GM11168 (cell line): Measurements from ENCODE around the gene ZBTB43.
"Not testable (repeated sequence)": the region's sequence is repeated elsewhere in the genome, so short reads cannot be mapped to it uniquely, and the experiment has no call there.

Source experiments
- in situ Hi-C: fragments of 300-500 bp; cut with MboI; formaldehyde crosslinking; loops from one replicate; pipeline ENCODE4 v1.12.0; 2022; ENCODE audit warnings: low sequenced_read_pairs; ENCODE audit not compliant: unreplicated experiment

ZBTB43 gene

GRCh38 chr9:126804696-126805553, at the start of gene ZBTB43:
Gene ZBTB43, plus strand, starts transcription at chr9:126805040. Its CDS starts 27,470 bp downstream, at chr9:126832510.
- in situ Hi-C loops = no loop called here

DNA sequence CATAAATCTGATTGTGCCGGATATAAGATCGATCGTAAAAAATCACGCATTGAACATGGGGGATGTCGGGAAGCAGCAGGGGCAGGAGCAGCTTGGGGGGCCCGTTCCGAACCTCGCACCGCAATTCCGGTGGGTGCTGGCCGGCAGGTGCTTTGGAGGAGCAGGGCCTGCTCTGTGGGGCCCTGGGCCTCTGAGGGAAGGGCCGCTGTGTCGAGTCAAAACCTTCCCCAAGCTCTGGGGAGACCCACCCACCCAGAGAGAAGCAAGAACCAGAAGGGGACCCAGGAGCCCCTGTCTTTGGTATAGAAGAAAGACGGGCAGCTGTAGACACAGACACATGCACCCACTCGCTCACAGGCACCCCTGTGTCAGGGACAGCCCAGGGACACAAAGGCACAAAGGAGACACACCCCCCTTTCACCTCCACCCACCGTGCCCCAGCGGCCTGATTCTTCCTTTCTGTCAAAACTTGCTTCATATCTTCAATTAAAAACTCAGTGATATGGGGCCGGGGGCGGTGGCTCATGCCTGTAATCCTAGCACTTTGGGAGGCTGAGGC, 49.4 kb upstream of the ZBTB43 start:
- in situ Hi-C loops = no loop called here

DNA sequence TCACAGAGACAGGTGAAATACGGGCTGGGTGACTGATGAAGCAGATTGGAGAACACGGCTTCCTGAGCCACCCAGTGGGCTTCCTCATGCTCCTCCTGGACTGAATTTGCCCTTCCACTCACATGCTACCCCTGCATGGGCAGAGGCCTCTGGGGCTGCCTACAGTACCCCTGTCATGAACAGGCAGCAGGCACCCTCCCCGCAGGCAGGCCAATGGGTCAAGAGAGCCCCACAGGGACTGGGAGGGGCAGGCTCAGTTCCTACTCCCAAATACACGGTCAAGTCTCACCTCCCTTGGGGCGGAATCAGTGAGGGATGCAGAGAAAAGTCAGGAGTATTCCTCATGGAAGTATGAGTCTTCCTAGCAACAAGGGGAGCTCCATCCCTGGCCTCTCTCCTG, 48.6 kb upstream of the ZBTB43 start:
- in situ Hi-C loops = no loop called here

GRCh38 chr9:126756876-126757415, 47.9 kb upstream of the ZBTB43 start:
- in situ Hi-C loops = no loop called here

DNA sequence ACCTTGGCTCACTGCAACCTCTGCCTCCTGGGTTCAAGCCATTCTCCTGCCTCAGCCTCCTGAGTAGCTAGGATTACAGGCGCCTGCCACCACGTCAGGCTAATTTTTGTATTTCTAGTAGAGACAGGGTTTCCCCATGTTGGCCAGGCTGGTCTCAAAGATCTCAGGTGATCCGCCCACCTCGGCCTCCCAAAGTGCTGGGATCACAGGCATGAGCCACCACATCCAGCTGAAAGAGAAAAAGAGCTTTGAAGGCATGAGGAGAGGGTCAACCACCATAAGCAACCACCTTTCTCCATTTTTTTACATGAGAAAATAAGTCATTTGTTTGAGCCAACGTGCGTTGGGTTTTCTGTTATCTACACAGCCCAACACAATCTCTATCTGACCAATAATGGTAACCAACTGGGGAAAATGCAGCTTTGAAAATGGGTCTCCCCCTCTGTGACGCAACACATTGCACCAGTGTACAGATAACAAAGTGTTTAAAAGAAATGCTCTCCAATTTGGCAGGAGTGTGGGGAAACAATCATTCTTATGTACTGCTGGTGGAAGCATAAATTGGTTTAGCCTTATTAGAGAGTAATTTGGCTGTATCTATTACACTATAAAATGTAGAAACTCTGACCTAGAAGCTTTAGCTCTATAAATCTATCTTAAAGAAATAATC, 45.8 kb upstream of the ZBTB43 start:
- in situ Hi-C loops = no loop called here

GRCh38 chr9:126761274-126761673, 43.6 kb upstream of the ZBTB43 start:
- in situ Hi-C loops = no loop called here

DNA sequence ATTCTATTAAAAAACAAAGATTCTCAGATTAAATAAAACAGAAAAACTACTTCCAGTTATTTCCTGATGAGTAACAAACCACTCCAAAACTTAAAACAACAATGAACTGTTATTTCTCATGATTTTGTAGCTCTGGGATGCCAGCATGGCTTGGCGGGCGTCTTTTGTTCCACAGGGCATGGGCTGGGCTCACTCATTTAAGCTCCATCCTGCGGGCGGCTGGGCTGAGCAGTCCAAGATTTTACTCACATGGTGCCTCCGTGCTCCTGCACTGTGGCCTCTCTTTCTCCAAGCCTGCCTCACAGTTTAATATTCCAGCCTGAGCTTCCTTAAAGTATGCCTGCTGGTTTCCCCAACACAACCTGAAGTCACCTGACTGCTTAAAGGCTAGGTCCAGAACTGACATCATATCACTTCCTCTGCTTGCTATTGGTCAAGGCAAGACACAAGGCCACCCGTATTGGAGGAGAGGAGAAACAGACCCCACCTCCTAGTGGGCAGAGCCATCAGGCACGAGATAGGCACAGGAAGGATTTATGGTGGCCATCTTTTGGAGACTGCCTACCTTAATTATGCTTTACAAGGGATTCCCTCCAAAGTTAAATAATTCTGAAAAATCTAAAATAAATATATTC, 41.6 kb upstream of the ZBTB43 start:
- in situ Hi-C loops = no loop called here

DNA sequence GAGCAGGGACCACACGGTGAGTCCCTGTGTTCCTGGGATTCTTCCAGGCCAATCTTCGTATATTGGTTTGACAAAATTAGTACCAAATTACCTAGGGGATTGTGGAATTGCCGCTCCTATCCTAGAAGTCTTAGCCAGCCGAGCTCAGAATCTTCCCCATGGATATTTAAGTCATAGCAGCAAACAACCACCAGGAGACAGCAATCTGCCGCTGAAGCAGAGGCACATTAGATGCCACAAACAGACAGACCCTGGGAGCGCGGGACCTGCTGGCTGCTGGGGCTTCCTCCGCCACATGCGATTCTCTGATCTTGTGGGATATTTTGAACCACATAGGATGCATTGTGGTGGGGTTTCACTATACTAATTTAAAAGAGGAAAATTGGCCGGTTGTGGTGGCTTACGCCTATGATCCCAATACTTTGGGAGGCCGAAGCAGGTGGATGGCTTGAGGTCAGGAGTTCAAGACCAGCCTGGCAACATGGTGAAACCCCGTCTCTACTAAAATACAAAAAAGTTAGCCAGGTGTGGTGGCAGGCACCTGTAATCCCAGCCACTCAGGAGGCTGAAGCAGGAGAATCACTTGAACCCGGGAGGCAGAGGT, 31.7 kb upstream of the ZBTB43 start:
- in situ Hi-C loops = loop anchor here (10.0 kb wide), 1 partner anchor 58 kb away; no protein-coding TSS in a partner anchor

- in situ Hi-C loops = loop anchor here (10.0 kb wide), 1 partner anchor 61 kb away; no protein-coding TSS in a partner anchor
Measured at GRCh38 chr9:126775926-126776325, 28.9 kb upstream of the ZBTB43 start.

GRCh38 chr9:126777733-126778132, 27.1 kb upstream of the ZBTB43 start:
- in situ Hi-C loops = loop anchor here (10.0 kb wide), 1 partner anchor 63 kb away; no protein-coding TSS in a partner anchor

GRCh38 chr9:126778141-126778540, 26.7 kb upstream of the ZBTB43 start:
- in situ Hi-C loops = loop anchor here (10.0 kb wide), 1 partner anchor 63 kb away; no protein-coding TSS in a partner anchor

DNA sequence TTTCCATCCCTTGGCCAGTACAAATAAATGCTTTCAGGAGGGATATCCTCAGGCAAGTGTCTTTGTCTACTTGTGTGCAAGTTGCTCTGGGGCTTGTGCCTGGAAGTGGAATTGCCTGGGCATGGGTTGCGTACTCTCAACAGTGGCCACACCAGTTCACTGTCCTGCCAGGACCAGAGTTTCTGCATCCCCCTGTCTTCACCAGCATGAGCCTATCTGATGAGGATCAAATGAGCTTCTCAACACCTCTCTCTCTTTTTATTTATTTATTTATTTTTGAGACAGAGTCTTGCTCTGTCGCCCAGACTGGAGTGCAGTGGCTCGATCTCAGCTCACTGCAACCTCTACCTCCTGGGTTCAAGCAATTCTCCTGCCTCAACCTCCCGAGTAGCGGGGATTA, 26.1 kb upstream of the ZBTB43 start:
- in situ Hi-C loops = loop anchor here (10.0 kb wide), 1 partner anchor 64 kb away; no protein-coding TSS in a partner anchor

- in situ Hi-C loops = no loop called here
Measured at GRCh38 chr9:126781186-126782052, 23.4 kb upstream of the ZBTB43 start.

GRCh38 chr9:126782053-126782388, 22.8 kb upstream of the ZBTB43 start:
- in situ Hi-C loops = no loop called here

DNA sequence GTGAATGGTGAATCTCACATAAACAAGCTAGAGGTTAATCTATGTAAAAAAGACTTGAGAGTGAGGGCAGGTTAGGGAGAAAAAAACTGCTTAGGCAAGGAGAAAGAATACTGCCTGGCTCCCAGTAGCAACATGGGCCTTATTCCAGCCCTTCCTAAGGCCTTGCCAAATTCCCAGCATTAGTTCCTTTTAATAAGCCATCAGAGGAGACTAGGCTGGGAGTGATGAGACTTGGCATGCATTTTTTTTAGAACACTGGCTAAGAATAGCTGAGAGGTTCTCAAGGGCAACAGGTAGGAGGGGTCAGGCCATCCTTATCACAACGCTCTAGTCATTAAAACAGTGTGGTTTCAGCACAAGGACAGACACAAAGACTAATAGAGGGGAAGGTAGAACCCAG, 20.9 kb upstream of the ZBTB43 start:
- in situ Hi-C loops = no loop called here

- in situ Hi-C loops = no loop called here
Measured at GRCh38 chr9:126784401-126784800, 20.4 kb upstream of the ZBTB43 start.

DNA sequence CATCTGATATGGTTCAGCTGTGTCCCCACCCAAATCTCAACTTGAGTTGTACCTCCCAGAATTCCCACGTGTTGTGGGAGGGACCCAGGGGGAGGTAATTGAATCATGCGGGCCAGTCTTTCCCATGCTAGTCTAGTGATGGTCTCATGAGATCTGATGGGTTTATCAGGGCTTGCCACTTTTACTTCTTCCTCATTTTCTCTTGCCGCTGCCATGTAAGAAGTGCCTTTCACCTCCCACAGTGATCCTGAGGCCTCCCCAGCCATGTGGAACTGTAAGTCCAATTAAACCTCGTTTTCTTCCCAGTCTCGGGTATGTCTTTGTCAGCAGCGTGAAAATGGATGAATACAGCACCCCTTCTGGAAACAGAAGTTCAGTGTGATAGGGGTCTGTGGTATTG, 20.0 kb upstream of the ZBTB43 start:
- in situ Hi-C loops = not testable (repeated sequence)

DNA sequence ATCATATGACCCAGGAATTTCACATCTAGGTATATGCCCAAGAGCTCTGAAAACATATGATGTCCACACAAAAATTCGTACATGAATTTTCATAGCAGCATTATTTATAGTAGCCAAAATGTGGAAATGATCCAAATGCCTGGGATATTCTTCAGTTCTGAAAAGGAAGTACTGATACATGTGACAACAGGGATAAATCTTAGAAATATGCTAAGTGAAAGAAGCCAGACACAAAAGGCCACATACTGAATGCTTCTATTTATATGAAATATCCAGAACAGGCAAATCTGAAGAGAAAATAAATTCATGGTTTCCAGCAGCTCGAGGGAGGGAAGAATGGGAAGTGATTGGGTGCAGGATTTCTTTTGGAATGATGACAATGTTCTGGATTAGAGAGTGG, 16.8 kb upstream of the ZBTB43 start:
- in situ Hi-C loops = no loop called here
